Upper lobe of right lung (tissue), 1 donor: ENCODE data around the gene EIF5A. TPM values are rescaled to one million over a fixed set of nuclear protein-coding genes. Genes with fewer than 3 reads are reported as not detected.
A peak's percentile ranks its signal among the peaks of the same experiment; 100 is the strongest.

ENCODE experiments used
- ATAC-seq: fragments of 200-7000 bp; cut with Tn5 transposase; one replicate; pipeline ENCODE4 v1.9.1; 2020; ENCODE audit warnings: mild to moderate bottlenecking, moderate library complexity
- DNase-seq: peaks from one replicate; pipeline ENCODE4 v3.0.0-alpha.2; 2020
- H3K27ac ChIP-seq: fragments of 200-600 bp; one replicate; pipeline ENCODE4 v1.8.0; 2022
- H3K27me3 ChIP-seq: fragments of 200-600 bp; one replicate; pipeline ENCODE4 v1.8.0; 2022; ENCODE audit warnings: mild to moderate bottlenecking
- H3K36me3 ChIP-seq: fragments of 200-600 bp; one replicate; pipeline ENCODE4 v1.8.0; 2022
- H3K4me1 ChIP-seq: fragments of 200-600 bp; one replicate; pipeline ENCODE4 v1.8.0; 2022
- H3K4me3 ChIP-seq: fragments of 200-600 bp; one replicate; pipeline ENCODE4 v1.8.0; 2022; ENCODE audit warnings: mild to moderate bottlenecking
- H3K9me3 ChIP-seq: fragments of 200-600 bp; one replicate; pipeline ENCODE4 v1.8.0; 2022
- CTCF ChIP-seq: fragments of 200-600 bp; IDR thresholded peaks from one replicate; pipeline ENCODE4 v1.8.0; 2022; ENCODE audit warnings: antibody characterized with exemption
- intact Hi-C: fragments of 100-400 bp; cut with DNase I; formaldehyde crosslinking; loops from one replicate; pipeline ENCODE4 v1.11.0; 2022
- total RNA-seq: library from RNA; stranded (reverse); fragmentation: NEBNext Ultra II Directional; extraction: Animal tissue kit (Norgen Biotek cat#: 25700); gene quantifications from one replicate; pipeline ENCODE4 v1.2.1, GENCODE V29; 2021
- donor health status: DM: no; HTN: yes; CAD: no; lungs with severe emphysema.

EIF5A gene
- total RNA-seq, 1 donor from 2014 or later: 241 TPM

DNA sequence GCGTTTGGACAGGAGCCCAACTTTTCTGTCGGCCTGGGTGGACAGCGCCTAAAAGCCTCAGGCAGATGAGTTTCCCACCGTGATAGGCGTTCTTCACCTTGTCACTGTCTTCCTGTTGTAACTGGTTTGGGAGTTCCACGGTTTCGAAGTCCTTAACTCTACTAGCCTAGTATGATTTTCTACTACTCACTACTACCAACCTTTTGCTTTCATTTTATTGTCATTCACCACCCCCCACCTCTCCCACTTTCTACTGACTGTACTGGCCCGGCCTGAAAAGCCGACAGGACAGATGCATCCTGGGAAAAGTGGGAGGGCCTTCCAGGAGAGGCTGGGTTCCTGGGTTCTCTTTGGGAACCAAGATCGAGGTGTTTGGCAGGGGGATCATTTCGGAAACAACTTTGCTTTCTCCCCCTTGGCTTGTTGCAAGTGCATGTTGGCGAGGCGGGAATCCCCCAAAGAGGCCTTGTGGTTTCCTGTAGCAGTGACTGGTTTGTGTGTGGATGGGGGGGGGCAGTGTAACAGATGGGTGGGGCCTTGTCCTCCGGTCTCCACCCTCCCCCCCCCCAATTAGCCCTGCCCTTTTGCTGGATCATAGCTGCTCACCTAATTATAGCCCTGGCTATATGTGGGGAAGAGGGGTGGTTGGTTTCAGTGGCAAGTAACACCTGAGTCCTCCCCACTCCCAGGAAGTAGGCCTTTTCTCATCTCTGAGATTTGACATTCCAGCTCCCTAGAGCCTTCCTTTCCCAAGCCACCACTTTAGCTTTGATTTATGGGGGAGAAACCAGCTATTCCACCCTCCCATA is 1.4 kb downstream of the EIF5A start:
- DNase-seq: peak; percentile 80

GRCh38 chr17:7309628-7310027 is 2.2 kb downstream of the EIF5A start:
- Histone ChIP-seq H3K4me1 (peaks cover 32% of the 10 kb centered on the region), H3K36me3 (peaks cover 49% of the 10 kb centered on the region), H3K27me3 (no peaks in the 10 kb centered on the region), H3K27ac (no peak overlapping the region), H3K9me3 (no peaks in the 10 kb centered on the region), H3K4me3 (no peak overlapping the region)
- no peak for TF ChIP-seq CTCF
- ATAC-seq (no peak), DNase-seq (no peak)
- intact Hi-C loops: no loop called here

More for the DNA sequence above, 1.4 kb downstream of the EIF5A start:
- intact Hi-C loops: no loop called here
- no peak for TF ChIP-seq CTCF
- no peaks in the 10 kb centered on the region for H3K9me3 ChIP-seq
- H3K27ac ChIP-seq: peak overlapping the region; percentile 93
- H3K36me3 ChIP-seq: peaks cover 47% of the 10 kb centered on the region
- H3K27me3 ChIP-seq: no peaks in the 10 kb centered on the region
- H3K4me3 ChIP-seq: peak overlapping the region; percentile 92
- H3K4me1 ChIP-seq: peaks cover 24% of the 10 kb centered on the region
- peak; percentile 46 for ATAC-seq

GRCh38 chr17:7311110-7311705 is 3.8 kb downstream of the EIF5A start:
- no peak for TF ChIP-seq CTCF
- H3K4me1 ChIP-seq: peaks cover 36% of the 10 kb centered on the region
- H3K4me3 ChIP-seq: no peak overlapping the region
- intact Hi-C loops: no loop called here
- H3K9me3 ChIP-seq: no peaks in the 10 kb centered on the region
- DNase-seq (no peak), ATAC-seq (no peak)
- H3K27ac ChIP-seq: no peak overlapping the region
- peaks cover 49% of the 10 kb centered on the region for H3K36me3 ChIP-seq
- H3K27me3 ChIP-seq: no peaks in the 10 kb centered on the region

DNA sequence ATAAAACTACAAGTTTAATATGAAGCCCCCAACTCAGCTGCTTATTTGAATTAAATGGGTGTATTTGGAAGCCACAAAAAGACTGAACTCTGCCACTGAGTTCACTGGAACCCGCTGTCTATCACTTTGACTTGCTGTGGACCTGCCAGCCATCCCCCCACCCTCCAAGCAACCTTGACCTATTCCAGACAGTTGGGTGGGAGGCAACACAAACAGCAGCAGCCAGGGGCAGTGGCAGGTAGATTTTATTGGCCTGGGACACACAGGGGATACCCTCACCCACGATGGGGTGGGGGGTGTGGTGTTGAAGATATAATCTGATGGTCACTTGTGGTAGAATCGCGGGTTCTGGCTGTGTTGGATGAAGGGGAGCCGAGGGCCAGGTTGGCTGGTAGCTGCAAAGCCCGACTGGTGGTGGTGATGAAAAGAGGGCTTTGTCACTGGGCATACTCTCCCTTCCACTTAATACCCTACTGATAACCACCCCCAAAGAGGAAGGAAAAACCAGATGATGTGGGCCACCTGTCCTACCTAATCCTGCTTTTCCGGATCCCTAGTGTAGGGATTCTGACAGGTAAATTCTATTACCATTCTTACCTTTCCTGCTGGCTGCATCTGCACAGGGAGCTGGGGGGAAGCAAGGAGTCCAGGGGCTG is 5.1 kb downstream of the EIF5A start:
- no peak overlapping the region for H3K4me3 ChIP-seq
- no peaks in the 10 kb centered on the region for H3K9me3 ChIP-seq
- peaks cover 56% of the 10 kb centered on the region for H3K36me3 ChIP-seq
- H3K4me1 ChIP-seq: peaks cover 36% of the 10 kb centered on the region
- DNase-seq (no peak), ATAC-seq (no peak)
- H3K27me3 ChIP-seq: no peaks in the 10 kb centered on the region
- intact Hi-C loops: no loop called here
- no peak overlapping the region for H3K27ac ChIP-seq
- TF ChIP-seq CTCF: no peak

DNA sequence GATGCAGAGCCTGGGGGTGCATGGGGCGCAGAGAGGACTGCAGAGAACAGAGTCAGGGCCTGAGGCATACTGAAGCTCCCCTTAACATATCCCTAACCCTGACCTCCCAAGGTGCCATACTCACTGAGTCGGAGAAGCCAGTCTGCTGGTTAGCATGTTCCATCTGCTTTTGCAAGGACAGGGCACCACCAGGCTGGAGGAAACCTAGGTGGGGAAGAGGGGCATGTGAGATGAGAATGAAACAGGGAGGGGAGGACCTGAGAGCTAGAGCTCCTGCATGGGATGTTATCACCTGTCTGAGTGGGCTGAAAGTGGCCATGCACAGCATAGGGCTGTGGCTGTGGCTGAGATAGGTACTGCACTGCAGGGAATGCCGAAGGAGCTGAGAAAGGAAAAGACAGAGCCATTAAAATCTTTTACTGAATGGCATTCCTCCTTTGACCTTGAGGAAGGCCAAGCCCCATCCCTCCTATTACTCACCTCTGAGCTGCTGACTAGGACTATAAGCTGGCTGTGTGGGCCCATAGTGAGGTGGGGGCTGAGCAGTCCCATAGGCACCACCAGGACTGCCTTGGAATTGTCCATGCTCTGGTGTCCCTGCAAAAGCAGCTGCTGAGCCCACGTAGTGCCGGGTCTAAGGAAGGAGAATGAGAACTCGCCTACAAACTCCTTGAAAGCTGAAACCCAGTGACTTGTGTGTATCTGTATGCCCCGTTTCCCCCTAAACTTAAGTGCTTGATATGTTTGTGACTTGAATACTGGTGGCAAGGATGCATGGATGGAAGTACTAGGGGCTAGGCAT is 5.9 kb downstream of the EIF5A start:
- Histone ChIP-seq H3K4me1 (peaks cover 36% of the 10 kb centered on the region), H3K9me3 (no peaks in the 10 kb centered on the region), H3K27ac (no peak overlapping the region), H3K4me3 (no peak overlapping the region), H3K36me3 (peaks cover 63% of the 10 kb centered on the region), H3K27me3 (no peaks in the 10 kb centered on the region)
- no peak for TF ChIP-seq CTCF
- DNase-seq (no peak), ATAC-seq (no peak)
- intact Hi-C loops: no loop called here
